Esophagus muscularis mucosa (tissue), 4 donors: ENCODE data around the gene TCEAL7. TPM values are rescaled to one million over a fixed set of nuclear protein-coding genes. Genes with fewer than 3 reads are reported as not detected.
A peak's percentile ranks its signal among the peaks of the same experiment; 100 is the strongest.

Source experiments
- DNase-seq: peaks from one replicate; pipeline ENCODE4 v3.0.0-alpha.2; 2017; ENCODE audit errors: extremely low spot score
- H3K27ac ChIP-seq, 4 donors: fragments of 200-600 bp; sonication (generic); replicated peaks in 1 of 4; 1 replicate in 3 of 4; 2 replicates in 1 of 4; pipeline ENCODE4 v1.5.1; 2016 to 2019; ENCODE audit warnings: mild to moderate bottlenecking in 1 of 4
- H3K27me3 ChIP-seq, 4 donors: fragments of 200-600 bp; sonication (generic); one replicate each; pipeline versions ENCODE4 v1.5.1 to v1.6.0; 2016 to 2019
- H3K36me3 ChIP-seq, 4 donors: fragments of 200-600 bp; sonication (generic); one replicate each; pipeline ENCODE4 v1.5.1; 2016 to 2019
- H3K4me1 ChIP-seq, 4 donors: fragments of 200-600 bp; sonication (generic); one replicate each; pipeline ENCODE4 v1.5.1; 2016 to 2019
- H3K4me3 ChIP-seq, 4 donors: fragments of 200-600 bp; sonication (generic); 1 replicate in 2 of 4; 2 replicates in 2 of 4; pipeline ENCODE4 v1.5.1; 2016 to 2019; ENCODE audit warnings: mild to moderate bottlenecking in 4 of 4, moderate library complexity in 1 of 4
- H3K9me3 ChIP-seq, 4 donors: fragments of 200-600 bp; sonication (generic); 1 replicate in 3 of 4; 2 replicates in 1 of 4; pipeline ENCODE4 v1.5.1; 2016 to 2019
- EP300 ChIP-seq: sonication (generic); formaldehyde crosslinking; IDR thresholded peaks from one replicate; pipeline ENCODE4 v1.6.1; 2017; ENCODE audit warnings: antibody characterized with exemption
- POLR2A ChIP-seq: fragments of 450-650 bp; IDR thresholded peaks from one replicate; pipeline ENCODE4 v1.6.1; 2017; ENCODE audit warnings: antibody characterized with exemption, moderate library complexity, mild to moderate bottlenecking, low read depth
- POLR2AphosphoS5 ChIP-seq, 2 donors: sonication (generic); formaldehyde crosslinking; IDR thresholded peaks; one replicate each; pipeline ENCODE4 v1.6.1; 2017; ENCODE audit warnings: antibody characterized with exemption in 2 of 2
- WGBS: methylation state at CpG from one replicate; pipeline ENCODE4 v1.1.5; 2018; 5-methylcytosine and 5-hydroxymethylcytosine counted together
- intact Hi-C: fragments of 100-400 bp; cut with DNase I; formaldehyde crosslinking; loops from one replicate; pipeline ENCODE4 v1.15.1; 2023
- small RNA-seq, 3 donors: library from RNA; depleted of rRNA; stranded (forward); fragments of <200 nt; gene quantifications; one replicate each; pipeline ENCODE3, GENCODE V24; 2016
- total RNA-seq, 4 donors: library from RNA; depleted of rRNA; stranded (reverse); fragments of >200 nt; gene quantifications; one replicate each; pipeline versions ENCODE4 v1.1.0 to v1.2.1, GENCODE V29; 2016
- TF ChIP-seq, protein P1 (sequence below), 3 experiments: fragments of 200-600 bp in 2 of 3; fragments of 450-650 bp in 1 of 3; sonication (generic) in 2 of 3; IDR thresholded peaks; one replicate each; pipeline ENCODE4 v1.5.1; 2017 to 2019; ENCODE audit warnings: antibody characterized with exemption in 3 of 3, mild to moderate bottlenecking in 2 of 3, moderate library complexity in 1 of 3

Gene TCEAL7
- total RNA-seq, 4 donors from 2014 or later, result 8.2 to 12.9 (median 10.6) TPM

DNA sequence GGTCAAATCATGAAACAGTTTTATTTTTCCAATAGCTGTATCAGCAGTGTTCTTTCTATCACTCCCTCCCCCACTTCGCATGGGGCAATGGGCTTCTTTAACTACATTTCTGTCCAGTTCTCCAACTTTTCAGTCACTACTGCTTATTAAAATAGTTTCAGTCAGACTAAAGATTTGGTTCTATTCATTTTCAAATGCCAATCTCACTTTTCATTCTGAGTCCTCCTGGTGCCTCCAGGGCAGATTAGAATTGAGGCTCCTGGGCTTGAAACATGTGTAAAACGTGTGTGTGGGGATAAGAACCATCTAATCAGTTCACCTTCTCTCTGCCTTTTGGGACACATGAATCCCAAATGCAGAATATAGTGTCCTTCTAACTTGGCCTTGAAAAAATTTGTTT is 42.8 kb downstream of the TCEAL7 start:
- H3K9me3 ChIP-seq, result no peaks in the 10 kb centered on the region
- no peaks in the 10 kb centered on the region for H3K36me3 ChIP-seq
- no peak overlapping the region for H3K27ac ChIP-seq
- DNase-seq, result no peak
- intact Hi-C loops, result no loop called here
- H3K4me1 ChIP-seq, result peaks cover 0 to 5% (median 2%) of the 10 kb centered on the region in 4 donors
- H3K4me3 ChIP-seq, result no peak overlapping the region
- 56% methylated on average over 2 of the region's 2 CpGs for WGBS
- peaks cover 0 to 3% (median 0%) of the 10 kb centered on the region in 4 donors for H3K27me3 ChIP-seq
- TF ChIP-seq, protein P1, sequence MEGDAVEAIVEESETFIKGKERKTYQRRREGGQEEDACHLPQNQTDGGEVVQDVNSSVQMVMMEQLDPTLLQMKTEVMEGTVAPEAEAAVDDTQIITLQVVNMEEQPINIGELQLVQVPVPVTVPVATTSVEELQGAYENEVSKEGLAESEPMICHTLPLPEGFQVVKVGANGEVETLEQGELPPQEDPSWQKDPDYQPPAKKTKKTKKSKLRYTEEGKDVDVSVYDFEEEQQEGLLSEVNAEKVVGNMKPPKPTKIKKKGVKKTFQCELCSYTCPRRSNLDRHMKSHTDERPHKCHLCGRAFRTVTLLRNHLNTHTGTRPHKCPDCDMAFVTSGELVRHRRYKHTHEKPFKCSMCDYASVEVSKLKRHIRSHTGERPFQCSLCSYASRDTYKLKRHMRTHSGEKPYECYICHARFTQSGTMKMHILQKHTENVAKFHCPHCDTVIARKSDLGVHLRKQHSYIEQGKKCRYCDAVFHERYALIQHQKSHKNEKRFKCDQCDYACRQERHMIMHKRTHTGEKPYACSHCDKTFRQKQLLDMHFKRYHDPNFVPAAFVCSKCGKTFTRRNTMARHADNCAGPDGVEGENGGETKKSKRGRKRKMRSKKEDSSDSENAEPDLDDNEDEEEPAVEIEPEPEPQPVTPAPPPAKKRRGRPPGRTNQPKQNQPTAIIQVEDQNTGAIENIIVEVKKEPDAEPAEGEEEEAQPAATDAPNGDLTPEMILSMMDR (IDR thresholded peaks at IDR 0.05), result no peak
- no peak for TF ChIP-seq POLR2A
- no peak for TF ChIP-seq EP300
- no peak for TF ChIP-seq POLR2AphosphoS5 (IDR thresholded peaks at IDR 0.05)

DNA sequence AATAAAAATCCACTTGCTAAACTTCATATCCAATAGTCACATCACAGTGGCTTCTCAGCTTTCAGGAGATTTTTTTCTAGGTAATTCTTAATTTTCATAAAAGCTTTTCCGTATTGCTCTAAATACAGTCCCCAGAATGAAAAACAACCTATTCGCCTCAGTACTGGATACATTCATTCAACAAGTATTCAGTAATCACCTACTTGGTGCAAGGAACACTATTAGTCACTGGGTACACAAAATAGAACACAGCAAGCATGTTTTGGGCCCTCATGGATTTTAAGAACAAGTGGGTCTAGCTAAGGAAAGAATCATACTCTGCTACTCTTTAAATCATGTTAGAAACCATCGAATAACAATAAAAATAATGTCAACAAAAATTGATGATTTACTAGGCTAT is 43.5 kb downstream of the TCEAL7 start:
- Histone ChIP-seq H3K27me3 (peaks cover 0 to 3% (median 0%) of the 10 kb centered on the region in 4 donors), H3K9me3 (no peaks in the 10 kb centered on the region), H3K36me3 (no peaks in the 10 kb centered on the region), H3K4me1 (peaks cover 0 to 9% (median 3%) of the 10 kb centered on the region in 4 donors), H3K27ac (no peak overlapping the region), H3K4me3 (no peak overlapping the region)
- intact Hi-C loops, result no loop called here
- no peak for DNase-seq
- WGBS, result 75% methylated on average over 3 of the region's 3 CpGs
- no peak for TF ChIP-seq POLR2A

DNA sequence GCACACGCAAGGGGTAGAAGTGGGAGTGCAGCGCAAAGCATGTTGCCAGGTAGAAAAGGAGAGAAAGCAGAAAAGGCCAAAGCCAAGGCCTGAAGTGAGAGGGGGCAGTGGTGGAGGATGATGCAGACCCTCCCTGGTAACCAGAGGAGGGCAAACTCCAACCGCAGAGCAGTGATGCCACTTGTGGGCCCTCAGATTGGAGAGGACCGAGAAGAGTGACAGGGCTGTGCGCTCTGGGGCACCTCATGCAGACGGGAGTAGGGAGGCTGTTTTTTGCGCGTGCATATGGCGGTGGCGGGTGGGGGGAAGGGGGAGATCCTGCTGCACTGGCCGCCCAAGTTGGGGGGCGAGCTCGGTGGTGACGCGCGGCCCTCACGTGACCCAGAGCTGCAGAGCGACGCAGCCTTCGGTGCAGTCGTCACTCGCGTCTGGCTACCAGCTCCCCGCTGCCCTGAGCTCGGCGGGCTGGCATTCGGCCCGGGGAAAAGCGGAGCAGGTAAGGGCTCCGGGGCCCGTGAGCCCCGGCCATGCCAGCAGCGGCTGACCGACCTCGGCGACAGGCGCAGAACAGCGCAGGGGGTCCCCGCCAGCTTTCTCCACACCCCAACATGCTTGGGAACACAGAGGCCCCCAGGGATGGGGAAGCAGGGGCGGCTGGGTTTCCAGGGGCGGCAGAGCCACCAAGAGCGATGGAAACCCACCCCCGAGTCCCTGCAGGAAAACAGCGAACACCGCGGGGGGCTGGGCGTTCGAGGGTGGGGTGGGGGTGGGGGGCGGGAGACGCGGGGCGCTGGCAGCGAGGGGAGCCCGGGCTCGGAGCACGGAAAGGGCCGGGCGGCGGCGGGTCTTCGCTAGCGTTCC is 46.3 kb downstream of the TCEAL7 start, which contains the start of gene BEX3:
BEX3 (plus strand) TSS at position 421 of the 861 bp plus-strand sequence. CDS start 984 bp downstream, outside the sequence.
- 40% methylated on average over 12 of the region's 62 CpGs for WGBS
- intact Hi-C loops, result loop anchor here (2.0 kb wide), 1 partner anchor 20 kb away; the partner anchor contains the start of gene TCEAL9
- no peak for DNase-seq
- Histone ChIP-seq H3K4me1 (peaks cover 0 to 12% (median 3%) of the 10 kb centered on the region in 4 donors), H3K27ac (peak within 1 kb of the TSS; percentile 65 to 86 (median 84)), H3K27me3 (no peaks in the 10 kb centered on the region), H3K9me3 (no peaks in the 10 kb centered on the region), H3K4me3 (peak within 1 kb of the TSS; percentile 58 to 73 (median 70)), H3K36me3 (no peaks in the 10 kb centered on the region)
- TF ChIP-seq POLR2A (no peak), EP300 (no peak), POLR2AphosphoS5 (IDR thresholded peaks at IDR 0.05) (peak in 1 of 2 donors; percentile 85)
- TF ChIP-seq, protein P1 (IDR thresholded peaks at IDR 0.05), result no peak

DNA sequence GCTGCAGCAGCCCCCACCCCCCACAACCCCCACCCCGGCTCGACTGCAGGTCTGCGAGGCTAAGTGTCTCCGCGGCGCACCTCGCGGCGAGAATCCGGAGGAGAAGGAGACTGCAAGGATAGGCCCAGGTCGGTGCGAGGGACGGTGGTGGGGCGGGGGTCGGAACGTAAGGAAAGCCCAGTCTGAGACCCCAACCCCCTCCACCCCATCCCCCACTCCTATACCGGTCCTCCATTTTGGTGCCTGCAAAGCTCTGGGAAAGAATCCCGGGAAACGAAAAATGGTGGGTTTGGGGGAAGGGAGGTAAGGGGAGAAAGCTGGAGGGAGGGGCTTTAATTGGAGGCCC is 46.9 kb downstream of the TCEAL7 start:
- intact Hi-C loops, result loop anchor here (2.0 kb wide), 1 partner anchor 20 kb away; the partner anchor contains the start of gene TCEAL9
- peak overlapping the region; percentile 58 to 73 (median 70) for H3K4me3 ChIP-seq
- no peaks in the 10 kb centered on the region for H3K27me3 ChIP-seq
- DNase-seq, result no peak
- peaks cover 0 to 12% (median 3%) of the 10 kb centered on the region in 4 donors for H3K4me1 ChIP-seq
- H3K36me3 ChIP-seq, result no peaks in the 10 kb centered on the region
- H3K9me3 ChIP-seq, result no peaks in the 10 kb centered on the region
- H3K27ac ChIP-seq, result peak overlapping the region; percentile 65 to 86 (median 84)
- WGBS, result 50% methylated on average over 3 of the region's 19 CpGs
- TF ChIP-seq POLR2AphosphoS5 (IDR thresholded peaks at IDR 0.05) (no peak), EP300 (no peak), POLR2A (no peak)
- TF ChIP-seq, protein P1 (IDR thresholded peaks at IDR 0.05), result no peak

DNA sequence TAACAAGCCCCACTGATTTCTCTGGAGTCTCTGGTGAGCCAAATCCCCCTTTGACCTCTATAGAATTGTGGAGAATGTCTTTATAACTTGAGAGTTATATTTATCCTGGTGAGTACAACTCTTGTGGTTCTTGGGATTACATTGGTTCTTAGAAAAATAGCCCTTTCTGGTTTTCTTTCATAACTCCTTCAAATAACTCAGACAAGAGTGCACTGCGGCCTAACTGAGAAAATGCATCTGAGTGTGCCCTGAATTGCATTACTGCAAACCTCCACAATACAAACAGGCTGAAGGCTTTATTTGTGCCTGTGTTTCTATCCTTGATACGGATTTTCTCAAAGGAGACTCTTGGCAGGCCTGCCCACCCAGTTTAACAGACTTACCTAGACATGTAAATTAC is 49.0 kb downstream of the TCEAL7 start:
- Histone ChIP-seq H3K27ac (no peak overlapping the region), H3K27me3 (no peaks in the 10 kb centered on the region), H3K4me3 (no peak overlapping the region), H3K4me1 (peaks cover 0 to 12% (median 3%) of the 10 kb centered on the region in 4 donors), H3K9me3 (no peaks in the 10 kb centered on the region), H3K36me3 (no peaks in the 10 kb centered on the region)
- 64% methylated on average over 2 of the region's 2 CpGs for WGBS
- no peak for DNase-seq
- no peak for TF ChIP-seq EP300
- intact Hi-C loops, result no loop called here

Small RNA genes within 50 kb of the gene (small RNA-seq; reads per million reads assigned to genes)
- 0 reads per million in 3 donors for gene Z92846.1

Other genes starting within 250 kb of the TCEAL7 start
- gene NXF3, start 237.1 kb upstream of the TCEAL7 start, total RNA-seq, result under 1 TPM in 2 of 4 donors, not detected in 2; 0.11 to 0.91 TPM
- gene BEX4, start 115.1 kb upstream of the TCEAL7 start, total RNA-seq, result 10 to 100 TPM; 31.1 to 66.8 (median 49.0) TPM
- 10 to 100 TPM; 49.7 to 56.9 (median 54.2) TPM for gene TCEAL8, start 75.1 kb upstream of the TCEAL7 start, total RNA-seq
- 1 to 10 TPM in 1 of 4 donors, under 1 TPM in 2, not detected in 1; 0.33 to 1.0 (median 0.97) TPM for gene TCEAL5, start 53.5 kb upstream of the TCEAL7 start, total RNA-seq
- gene BEX2, start 19.2 kb upstream of the TCEAL7 start, total RNA-seq, result 10 to 100 TPM in 1 of 4 donors, 1 to 10 TPM in 3; 2.1 to 10.6 (median 5.6) TPM
- 10 to 100 TPM; 47.3 to 69.3 (median 52.9) TPM for gene TCEAL9, start 26.3 kb downstream of the TCEAL7 start, total RNA-seq
- 100 to 1,000 TPM; 119 to 137 (median 130) TPM for gene BEX3, start 46.3 kb downstream of the TCEAL7 start, total RNA-seq
- gene RAB40A, start 189.2 kb downstream of the TCEAL7 start, total RNA-seq, result 10 to 100 TPM in 1 of 4 donors, 1 to 10 TPM in 3; 4.5 to 13.2 (median 9.5) TPM